ENCODE data around the gene DNLZ.

DNA sequence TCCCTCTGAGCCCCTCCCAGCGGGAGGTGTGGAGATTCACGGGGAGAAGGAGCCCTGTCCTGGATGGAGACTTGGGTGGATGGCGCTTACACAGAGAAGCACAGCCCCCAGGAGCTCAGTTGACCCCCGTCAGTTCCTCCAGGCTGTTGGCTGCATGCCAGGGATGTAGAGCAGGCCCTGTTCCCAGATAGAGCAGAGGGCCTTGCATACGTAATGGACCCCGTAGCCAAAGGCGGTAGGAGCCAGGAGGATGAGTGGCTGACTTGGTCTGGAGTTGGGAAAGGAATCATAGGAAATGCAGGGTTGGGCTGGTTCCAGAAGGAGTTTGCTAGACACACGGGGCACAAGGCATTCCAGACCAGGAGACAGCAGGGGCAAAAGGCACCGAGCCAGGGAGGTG is 49.4 kb upstream of the DNLZ start:
- TF ChIP-seq MXI1 (IDR thresholded peaks at IDR 0.05; ENCODE audit: low read depth, low read length) (no peak), TAF1 (IDR thresholded peaks at IDR 0.05; ENCODE audit: borderline replicate concordance, low read depth, low read length) (no peak), FOXM1 (IDR thresholded peaks at IDR 0.05; ENCODE audit: low read depth) (no peak), SMC3 (IDR thresholded peaks at IDR 0.05; ENCODE audit: low read depth, low read length) (no peak), RXRA (IDR thresholded peaks at IDR 0.05; ENCODE audit: borderline replicate concordance, low read depth) (no peak)
- TF ChIP-seq, protein P1, sequence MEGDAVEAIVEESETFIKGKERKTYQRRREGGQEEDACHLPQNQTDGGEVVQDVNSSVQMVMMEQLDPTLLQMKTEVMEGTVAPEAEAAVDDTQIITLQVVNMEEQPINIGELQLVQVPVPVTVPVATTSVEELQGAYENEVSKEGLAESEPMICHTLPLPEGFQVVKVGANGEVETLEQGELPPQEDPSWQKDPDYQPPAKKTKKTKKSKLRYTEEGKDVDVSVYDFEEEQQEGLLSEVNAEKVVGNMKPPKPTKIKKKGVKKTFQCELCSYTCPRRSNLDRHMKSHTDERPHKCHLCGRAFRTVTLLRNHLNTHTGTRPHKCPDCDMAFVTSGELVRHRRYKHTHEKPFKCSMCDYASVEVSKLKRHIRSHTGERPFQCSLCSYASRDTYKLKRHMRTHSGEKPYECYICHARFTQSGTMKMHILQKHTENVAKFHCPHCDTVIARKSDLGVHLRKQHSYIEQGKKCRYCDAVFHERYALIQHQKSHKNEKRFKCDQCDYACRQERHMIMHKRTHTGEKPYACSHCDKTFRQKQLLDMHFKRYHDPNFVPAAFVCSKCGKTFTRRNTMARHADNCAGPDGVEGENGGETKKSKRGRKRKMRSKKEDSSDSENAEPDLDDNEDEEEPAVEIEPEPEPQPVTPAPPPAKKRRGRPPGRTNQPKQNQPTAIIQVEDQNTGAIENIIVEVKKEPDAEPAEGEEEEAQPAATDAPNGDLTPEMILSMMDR (IDR thresholded peaks at IDR 0.05): no peak

Measured in SK-N-SH (cell line).